CD14-positive monocyte (primary cell): ENCODE data around the gene MKI67. TPM values are rescaled to one million over a fixed set of nuclear protein-coding genes. Genes with fewer than 3 reads are reported as not detected.

Source experiments
- DNase-seq, 3 donors: peaks; one replicate each; pipeline ENCODE4 v3.0.0-alpha.2; 2011 to 2022
- H2AFZ ChIP-seq: 2 replicates; pipeline ENCODE4 v1.6.0; 2012; ENCODE audit warnings: mild to moderate bottlenecking, low read depth, low read length, inconsistent platforms; ENCODE audit not compliant: insufficient read depth, poor library complexity, severe bottlenecking
- H3K27ac ChIP-seq, 2 donors: 1 replicate in 1 of 2; 2 replicates in 1 of 2; pipeline ENCODE4 v1.5.1; 2012 to 2013; ENCODE audit warnings: low read length in 2 of 2, control low read depth in 1 of 2, inconsistent platforms in 1 of 2, low read depth in 1 of 2, mild to moderate bottlenecking in 1 of 2
- H3K27me3 ChIP-seq, 2 donors: one replicate each; pipeline versions ENCODE4 v1.6.0 to v1.6.1; 2011 to 2013; ENCODE audit warnings: low read length in 2 of 2; ENCODE audit not compliant: control insufficient read depth in 2 of 2, insufficient read depth in 2 of 2
- H3K36me3 ChIP-seq, 2 donors: replicated peaks in 1 of 2; 1 replicate in 1 of 2; 2 replicates in 1 of 2; pipeline versions ENCODE4 v1.5.1 to v1.6.1; 2012 to 2013; ENCODE audit warnings: low read length in 2 of 2, control low read depth in 1 of 2, inconsistent platforms in 1 of 2, mild to moderate bottlenecking in 1 of 2; ENCODE audit not compliant: insufficient read depth in 2 of 2, control insufficient read depth in 1 of 2
- H3K4me1 ChIP-seq, 2 donors: 1 replicate in 1 of 2; 2 replicates in 1 of 2; pipeline versions ENCODE4 v1.5.1 to v1.6.1; 2012 to 2013; ENCODE audit warnings: low read length in 2 of 2, control low read depth in 1 of 2, inconsistent platforms in 1 of 2, mild to moderate bottlenecking in 1 of 2, moderate library complexity in 1 of 2; ENCODE audit not compliant: insufficient read depth in 2 of 2, control insufficient read depth in 1 of 2
- H3K4me2 ChIP-seq: replicated peaks from 2 replicates; pipeline ENCODE3; 2012; ENCODE audit warnings: low read length, moderate library complexity, mild to moderate bottlenecking; ENCODE audit not compliant: poor library complexity, severe bottlenecking; ENCODE audit errors: extremely low read depth
- H3K4me3 ChIP-seq, 3 experiments: fragments of 200-600 bp in 1 of 3; sonication (generic) in 1 of 3; replicated peaks in 1 of 3; 1 replicate in 2 of 3; 2 replicates in 1 of 3; pipeline ENCODE4 v1.5.1; 2011 to 2013; ENCODE audit warnings: low read length in 3 of 3, mild to moderate bottlenecking in 3 of 3, control low read depth in 2 of 3, low read depth in 2 of 3, inconsistent platforms in 1 of 3, moderate library complexity in 1 of 3
- H3K79me2 ChIP-seq: 2 replicates; pipeline ENCODE4 v1.6.0; 2012; ENCODE audit warnings: mild to moderate bottlenecking, control low read depth, inconsistent platforms, low read length, moderate library complexity; ENCODE audit not compliant: insufficient read depth
- H3K9ac ChIP-seq: 2 replicates; pipeline ENCODE4 v1.6.0; 2017; ENCODE audit warnings: low read length, mild to moderate bottlenecking; ENCODE audit not compliant: insufficient read depth, poor library complexity, severe bottlenecking
- H3K9me3 ChIP-seq, 2 donors: replicated peaks in 1 of 2; 1 replicate in 1 of 2; 2 replicates in 1 of 2; pipeline versions ENCODE4 v1.5.1 to v1.6.1; 2012 to 2013; ENCODE audit warnings: low read length in 2 of 2, control low read depth in 1 of 2; ENCODE audit not compliant: control insufficient read depth in 1 of 2, insufficient read depth in 1 of 2
- H4K20me1 ChIP-seq: 2 replicates; pipeline ENCODE4 v1.6.0; 2012; ENCODE audit warnings: mild to moderate bottlenecking, low read length, control low read depth, moderate library complexity; ENCODE audit not compliant: insufficient read depth
- H3K27ac Mint-ChIP-seq, 7 donors: one replicate each; pipeline ENCODE4 v1.8.0; 2020; ENCODE audit warnings: mild to moderate bottlenecking in 7 of 7, mixed read lengths in 7 of 7, moderate library complexity in 6 of 7, inconsistent platforms in 2 of 7
- H3K27me3 Mint-ChIP-seq, 3 donors: one replicate each; pipeline ENCODE4 v1.8.0; 2021 to 2022; ENCODE audit warnings: low read depth in 3 of 3, mild to moderate bottlenecking in 3 of 3, mixed read lengths in 3 of 3, moderate library complexity in 3 of 3, inconsistent platforms in 1 of 3
- H3K36me3 Mint-ChIP-seq, 2 donors: one replicate each; pipeline ENCODE4 v1.8.0; 2020; ENCODE audit warnings: mixed read lengths in 2 of 2, inconsistent platforms in 1 of 2, mild to moderate bottlenecking in 1 of 2
- H3K4me1 Mint-ChIP-seq: one replicate; pipeline ENCODE4 v1.8.0; 2020; ENCODE audit warnings: mild to moderate bottlenecking, mixed read lengths
- H3K4me3 Mint-ChIP-seq, 2 donors: one replicate each; pipeline ENCODE4 v1.8.0; 2020; ENCODE audit warnings: mild to moderate bottlenecking in 2 of 2, mixed read lengths in 2 of 2, moderate library complexity in 1 of 2
- H3K9me3 Mint-ChIP-seq, 7 donors: one replicate each; pipeline ENCODE4 v1.8.0; 2020 to 2022; ENCODE audit warnings: mixed read lengths in 7 of 7, mild to moderate bottlenecking in 6 of 7, moderate library complexity in 6 of 7, inconsistent platforms in 2 of 7
- CTCF ChIP-seq: fragments of 200-600 bp; IDR thresholded peaks from one replicate; pipeline ENCODE4 v1.8.0; 2022; ENCODE audit warnings: antibody characterized with exemption, mild to moderate bottlenecking
- WGBS: methylation state at CpG from one replicate; pipeline ENCODE4 v1.1.5; 2013; ENCODE audit warnings: missing lambda C conversion rate; ENCODE audit not compliant: insufficient coverage; 5-methylcytosine and 5-hydroxymethylcytosine counted together
- intact Hi-C, 2 donors: fragments of 100-400 bp; cut with micrococcal nuclease; formaldehyde crosslinking; loops; one replicate each; pipeline versions ENCODE4 v1.15.0 to v1.15.1; 2023
- polyA plus RNA-seq, 3 donors: library from polyadenylated mRNA; depleted of rRNA in 1 of 3; unstranded in 2 of 3; stranded (reverse) in 1 of 3; fragments of 300-500 nt in 2 of 3; fragments of >200 nt in 1 of 3; fragmentation: Illumina TruSeq in 2 of 3; gene quantifications; 1 replicate in 2 of 3; 2 replicates in 1 of 3; pipeline ENCODE4 v1.2.3, GENCODE V29; 2012 to 2021

The MKI67 gene
- polyA plus RNA-seq, 3 donors, result 0.02 to 0.05 TPM; not detected in 1

- no peak overlapping the region for H3K4me3 ChIP-seq
- H3K27me3 ChIP-seq, result no peaks in the 10 kb centered on the region
- 96% methylated on average over 3 of the region's 14 CpGs for WGBS
- no peak overlapping the region for H3K4me3 Mint-ChIP-seq
- H3K36me3 Mint-ChIP-seq, result peaks cover 93 to 100% of the 10 kb centered on the region in 2 donors
- peaks cover 100% of the 10 kb centered on the region for H4K20me1 ChIP-seq
- peak overlapping the region; percentile 14 to 68 (median 51) for H3K27ac Mint-ChIP-seq
- H3K9me3 ChIP-seq, result no peaks in the 10 kb centered on the region
- no peak overlapping the region for H3K4me2 ChIP-seq
- DNase-seq, result no peak
- no peak for TF ChIP-seq CTCF
- intact Hi-C loops, result loop anchor here in 1 of 2 donors (10.0 kb wide), 1 partner anchor 52 kb away; the partner anchor contains the start of gene MKI67
- H3K27me3 Mint-ChIP-seq, result peaks cover 0 to 3% (median 0%) of the 10 kb centered on the region in 3 donors
- no peaks in the 10 kb centered on the region for H3K9me3 Mint-ChIP-seq
- H2AFZ ChIP-seq, result no peak overlapping the region
- H3K27ac ChIP-seq, result peak overlapping the region in 1 of 2 donors; percentile 34
- H3K4me1 Mint-ChIP-seq, result peaks cover 3% of the 10 kb centered on the region
- peaks cover 0 to 8% of the 10 kb centered on the region in 2 donors for H3K4me1 ChIP-seq
- H3K9ac ChIP-seq, result no peak overlapping the region
- peaks cover 100% of the 10 kb centered on the region in 2 donors for H3K36me3 ChIP-seq
- H3K79me2 ChIP-seq, result peaks cover 14% of the 10 kb centered on the region
These were observed 53.1 kb downstream of the MKI67 start for GRCh38 chr10:128072941-128073645.

GRCh38 chr10:128072046-128072445 is 54.2 kb downstream of the MKI67 start:
- H3K79me2 ChIP-seq, result peaks cover 17% of the 10 kb centered on the region
- H3K4me2 ChIP-seq, result no peak overlapping the region
- H3K27me3 Mint-ChIP-seq, result peaks cover 0 to 3% (median 0%) of the 10 kb centered on the region in 3 donors
- DNase-seq, result no peak
- no peak overlapping the region for H3K27ac ChIP-seq
- H3K9me3 ChIP-seq, result no peaks in the 10 kb centered on the region
- no peak for TF ChIP-seq CTCF
- H3K27ac Mint-ChIP-seq, result peak overlapping the region in 1 of 7 donors; percentile 18
- 90% methylated on average over 2 of the region's 6 CpGs for WGBS
- peaks cover 0 to 2% (median 0%) of the 10 kb centered on the region in 7 donors for H3K9me3 Mint-ChIP-seq
- H4K20me1 ChIP-seq, result peaks cover 100% of the 10 kb centered on the region
- peaks cover 8% of the 10 kb centered on the region for H3K4me1 Mint-ChIP-seq
- H3K27me3 ChIP-seq, result no peaks in the 10 kb centered on the region
- peaks cover 0 to 10% of the 10 kb centered on the region in 2 donors for H3K4me1 ChIP-seq
- H3K9ac ChIP-seq, result no peak overlapping the region
- intact Hi-C loops, result loop anchor here in 1 of 2 donors (10.0 kb wide), 1 partner anchor 53 kb away; the partner anchor contains the start of gene MKI67
- H3K4me3 ChIP-seq, result no peak overlapping the region
- peaks cover 95 to 100% of the 10 kb centered on the region in 2 donors for H3K36me3 Mint-ChIP-seq
- no peak overlapping the region for H2AFZ ChIP-seq
- H3K4me3 Mint-ChIP-seq, result no peak overlapping the region
- H3K36me3 ChIP-seq, result peaks cover 100% of the 10 kb centered on the region in 2 donors
